ENCODE measurements around the gene TPD52L2.
"Not testable (repeated sequence)": the region's sequence is repeated elsewhere in the genome, so short reads cannot be mapped to it uniquely, and the experiment has no call there.

Gene TPD52L2

DNA sequence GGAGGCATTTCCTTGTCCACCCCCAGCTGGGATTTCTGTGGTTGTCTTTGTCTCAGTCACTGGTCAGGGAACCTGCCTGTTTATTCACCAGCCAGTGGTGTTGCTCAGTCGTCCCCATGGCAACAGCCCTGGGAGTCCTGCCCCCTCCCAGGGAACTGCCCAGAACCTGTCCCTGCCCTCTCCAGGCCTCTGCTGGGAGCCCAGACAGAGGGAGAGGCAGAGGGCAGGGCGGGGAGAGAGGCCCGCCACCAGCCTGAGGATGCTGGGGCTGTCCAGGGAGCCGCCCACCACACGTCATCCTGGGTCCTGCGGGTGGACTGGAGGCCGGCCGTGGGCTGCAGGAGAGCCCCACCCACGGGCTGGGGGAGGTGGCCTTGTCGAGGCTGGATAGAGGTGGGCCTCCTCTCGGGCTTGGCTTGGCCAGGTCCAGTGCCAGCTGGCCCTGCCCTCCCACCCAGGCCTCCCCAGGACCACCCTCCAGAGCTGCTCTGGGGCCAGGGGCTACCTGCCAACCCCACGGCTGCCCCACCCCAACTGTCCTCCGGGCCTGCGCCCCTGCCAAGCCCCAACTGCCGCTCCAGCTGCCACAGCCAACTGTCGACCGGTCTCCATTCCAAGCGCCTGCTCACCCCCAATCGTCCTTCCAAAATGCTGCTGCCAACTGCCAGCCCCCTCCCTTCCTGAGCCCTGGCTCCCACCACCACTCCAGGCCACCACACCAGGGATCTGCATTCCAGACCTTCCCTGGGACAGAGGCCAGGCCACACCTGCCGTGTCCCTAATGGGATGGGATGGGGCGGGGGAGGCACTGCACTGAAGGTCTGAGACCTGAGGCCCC lies 29.8 kb upstream of the TPD52L2 start:
- peak; percentile 69 for DNase-seq (ENCODE audit: low read depth)

- DNase-seq (ENCODE audit: low read depth): no peak
Measured at GRCh38 chr20:63836458-63837344, 28.4 kb upstream of the TPD52L2 start.

DNA sequence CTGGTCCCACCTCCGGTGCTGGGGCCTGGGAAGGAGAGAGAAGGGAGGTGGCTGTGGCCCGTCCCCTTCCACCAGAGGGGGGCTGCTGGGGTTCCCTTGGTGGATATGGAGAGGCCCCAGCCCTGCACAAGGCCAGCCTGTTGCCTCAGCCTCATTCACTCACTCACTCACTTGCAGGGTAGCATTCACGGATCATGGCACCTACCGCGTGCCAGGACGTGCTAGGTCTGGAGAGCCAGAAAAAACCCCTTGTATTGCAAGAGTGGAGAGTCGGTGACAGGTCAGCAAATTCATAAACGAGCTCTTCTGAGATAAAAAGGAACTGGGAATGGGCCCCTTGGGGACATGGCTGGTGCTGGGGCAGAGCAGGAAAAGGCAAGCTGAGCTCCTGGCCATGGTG lies 27.6 kb upstream of the TPD52L2 start:
- no peak for DNase-seq (ENCODE audit: low read depth)

GRCh38 chr20:63839620-63840019 lies 25.4 kb upstream of the TPD52L2 start:
- DNase-seq (ENCODE audit: low read depth): no peak

DNA sequence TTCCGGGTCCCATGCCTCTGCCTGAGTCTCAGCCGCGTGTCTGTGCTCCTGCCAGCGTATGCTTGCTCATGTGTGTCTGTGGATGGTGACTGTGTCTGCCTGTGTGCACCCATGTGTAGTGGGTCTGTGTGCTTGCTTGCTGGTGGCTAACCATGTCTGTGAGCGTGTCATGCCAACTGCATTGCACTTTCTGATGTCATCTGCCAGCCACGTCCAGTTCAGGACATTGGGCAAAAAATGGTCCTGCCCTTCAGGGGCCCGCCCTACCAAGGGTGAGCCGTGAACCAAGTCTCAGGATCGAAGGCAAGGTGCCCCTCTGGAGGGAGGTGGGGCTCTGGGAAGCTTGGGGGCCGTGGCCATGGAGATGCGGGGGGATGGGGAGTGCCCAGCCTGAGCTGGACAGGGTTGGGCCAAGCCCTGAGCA lies 24.7 kb upstream of the TPD52L2 start:
- no peak for DNase-seq (ENCODE audit: low read depth)

- no peak for DNase-seq (ENCODE audit: low read depth)
Measured at GRCh38 chr20:63842258-63842657, 22.8 kb upstream of the TPD52L2 start.

- DNase-seq (ENCODE audit: low read depth): no peak
Measured at GRCh38 chr20:63843222-63843621, 21.8 kb upstream of the TPD52L2 start.

GRCh38 chr20:63843778-63844177 lies 21.3 kb upstream of the TPD52L2 start:
- DNase-seq (ENCODE audit: low read depth): no peak

DNA sequence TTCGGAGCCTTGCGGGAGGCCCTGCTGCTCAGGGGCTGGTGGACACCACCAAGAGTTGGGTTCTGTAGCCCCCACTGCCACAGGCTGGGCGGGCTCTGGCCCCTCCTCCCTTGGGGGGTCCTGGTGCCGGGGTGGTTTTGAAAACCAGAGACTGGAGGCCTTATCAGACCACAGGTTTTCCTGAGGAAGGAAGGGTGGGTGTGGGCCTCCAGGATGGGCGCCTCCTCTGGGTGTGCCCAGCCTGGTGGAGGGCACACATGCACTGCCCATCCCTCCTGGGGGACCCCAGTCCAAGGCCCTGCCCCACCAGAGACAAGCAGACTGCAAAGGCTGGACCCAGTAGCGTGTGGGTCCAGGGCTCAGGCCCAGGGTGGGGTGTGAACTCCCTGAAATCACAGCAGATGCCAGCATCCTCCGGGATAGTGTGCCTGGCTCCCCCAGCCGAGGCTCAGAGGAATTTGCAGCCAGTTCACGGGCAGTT lies 20.5 kb upstream of the TPD52L2 start:
- DNase-seq (ENCODE audit: low read depth): no peak

DNA sequence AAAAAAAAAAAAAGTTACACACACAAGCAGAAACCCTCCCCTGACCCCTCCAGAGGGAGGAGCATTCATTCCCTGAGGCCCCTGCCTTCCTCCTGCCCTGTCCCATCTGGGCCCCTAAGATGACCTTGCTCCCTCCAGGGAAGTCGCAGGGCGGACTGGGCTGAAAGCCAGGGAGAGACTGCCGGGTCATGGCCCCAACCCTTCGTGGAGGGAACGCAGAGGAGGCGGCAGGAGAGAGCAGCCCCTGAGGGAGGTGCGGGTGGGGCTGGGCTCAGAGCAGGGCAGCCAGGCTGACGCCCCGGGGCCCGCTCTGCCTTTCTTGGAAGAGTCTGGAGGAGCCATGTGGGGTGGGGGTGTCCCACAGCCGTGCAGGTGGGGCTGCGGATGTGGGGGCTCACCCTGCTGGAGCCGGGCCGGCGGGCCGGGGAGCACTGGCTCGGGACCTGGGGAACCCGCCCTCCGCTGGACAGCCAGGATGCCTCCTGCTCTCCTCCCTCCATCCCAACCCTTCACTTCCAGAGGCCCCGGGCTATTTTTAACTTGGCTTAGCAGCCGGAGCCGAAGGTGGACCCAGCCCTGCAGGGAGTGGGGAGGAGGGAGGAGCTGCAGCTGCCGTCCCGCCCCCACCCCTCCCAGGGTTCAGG lies 18.8 kb upstream of the TPD52L2 start:
- no peak for DNase-seq (ENCODE audit: low read depth)

DNA sequence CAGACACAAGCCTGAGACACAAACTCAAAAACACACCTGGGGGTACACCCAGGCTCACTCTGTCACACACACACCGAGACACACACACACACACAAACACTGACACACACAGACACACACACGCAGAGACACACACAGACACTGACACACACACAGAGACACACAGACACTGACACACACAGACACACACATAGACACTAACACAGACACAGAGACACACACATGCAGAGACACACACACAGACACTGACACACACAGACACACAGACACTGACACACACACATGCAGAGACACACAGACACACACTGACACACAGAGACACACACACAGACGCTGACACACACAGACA lies 18.2 kb upstream of the TPD52L2 start:
- no peak for DNase-seq (ENCODE audit: low read depth)

- DNase-seq (ENCODE audit: low read depth): no peak
Measured at GRCh38 chr20:63847237-63848002, 17.6 kb upstream of the TPD52L2 start.

DNA sequence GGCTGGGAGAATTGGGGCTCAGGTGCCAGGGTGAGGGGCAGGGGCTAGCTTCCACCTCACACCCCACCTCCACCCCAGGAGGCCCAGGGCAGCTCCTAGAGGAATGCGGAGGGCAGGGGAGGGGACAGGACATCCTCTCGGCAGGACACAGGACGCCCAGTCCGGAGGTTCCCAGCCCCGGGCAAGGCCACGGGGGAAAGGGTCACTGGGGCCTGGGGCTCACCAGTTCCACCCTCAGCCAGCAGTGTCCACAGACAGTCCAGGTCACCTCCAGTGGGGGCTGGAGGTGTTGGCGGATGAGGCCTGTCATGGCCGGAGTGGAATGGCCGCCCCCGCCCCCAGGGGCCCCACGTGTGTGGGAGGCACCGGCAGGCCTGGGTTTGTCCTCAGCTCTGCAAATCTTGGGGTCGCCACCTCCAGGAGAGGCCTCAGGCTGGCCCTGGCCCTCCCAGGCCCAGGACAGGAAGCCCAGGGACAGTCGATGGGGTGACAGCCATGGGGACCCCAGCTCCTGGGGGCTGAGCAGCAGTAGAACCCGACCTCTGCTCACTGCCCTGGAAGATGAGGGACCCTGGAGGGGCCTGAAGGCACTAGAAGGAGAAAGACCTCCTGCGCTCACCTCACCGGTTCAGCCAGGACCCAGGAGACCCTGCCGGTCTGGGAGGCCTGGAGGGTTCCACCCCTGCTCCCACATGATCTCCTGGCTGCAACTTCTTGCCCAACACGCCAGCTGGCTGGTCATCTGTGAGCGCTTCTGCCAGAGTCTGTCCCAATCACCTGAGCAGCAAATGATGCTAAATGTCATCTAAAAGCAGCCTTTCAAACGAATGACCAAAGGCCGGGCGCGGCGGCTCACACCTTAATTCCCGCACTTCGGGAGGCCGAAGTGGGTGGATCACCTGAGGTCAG lies 16.8 kb upstream of the TPD52L2 start:
- no peak for DNase-seq (ENCODE audit: low read depth)

DNA sequence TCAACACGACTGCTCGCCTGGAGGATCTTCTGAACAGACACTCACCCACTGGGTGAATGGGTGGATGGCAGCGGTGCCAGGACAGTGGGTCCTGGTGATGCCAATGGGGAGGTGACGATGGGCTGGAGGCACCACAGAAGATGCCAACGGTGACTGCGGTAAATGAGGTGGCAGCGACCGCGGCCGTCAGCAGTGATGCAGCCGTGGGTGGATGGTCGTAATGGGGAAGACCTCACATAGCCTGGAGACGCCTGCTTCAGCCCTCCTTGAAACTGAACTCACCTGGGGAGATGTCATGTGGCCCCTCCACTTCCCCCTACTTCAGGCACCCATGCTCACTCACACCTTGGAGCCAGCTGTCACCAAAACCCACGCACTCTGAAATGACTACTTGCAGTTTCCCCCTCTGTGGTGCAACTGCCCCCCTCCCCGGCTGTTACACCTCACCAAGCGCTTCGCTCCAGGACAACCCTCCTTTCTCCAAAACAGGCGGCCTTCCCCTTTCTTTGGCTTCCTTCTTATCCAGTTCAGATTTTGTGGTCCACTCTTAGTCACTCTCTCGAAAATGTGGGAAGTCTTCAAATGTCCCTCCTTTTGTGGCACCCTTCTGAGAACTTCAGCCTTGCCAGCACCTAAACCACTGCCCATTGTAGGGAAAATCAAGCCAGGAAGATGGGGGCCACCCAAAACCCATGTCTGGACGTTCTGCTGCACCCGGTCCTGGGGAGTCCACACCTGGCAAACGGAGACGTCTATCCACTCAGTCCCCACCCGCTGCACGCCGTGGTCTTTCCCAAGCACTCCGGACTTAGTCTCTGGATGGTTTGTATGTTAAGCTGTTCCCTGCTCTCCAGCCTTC lies 14.2 kb upstream of the TPD52L2 start:
- no peak for DNase-seq (ENCODE audit: low read depth)

DNA sequence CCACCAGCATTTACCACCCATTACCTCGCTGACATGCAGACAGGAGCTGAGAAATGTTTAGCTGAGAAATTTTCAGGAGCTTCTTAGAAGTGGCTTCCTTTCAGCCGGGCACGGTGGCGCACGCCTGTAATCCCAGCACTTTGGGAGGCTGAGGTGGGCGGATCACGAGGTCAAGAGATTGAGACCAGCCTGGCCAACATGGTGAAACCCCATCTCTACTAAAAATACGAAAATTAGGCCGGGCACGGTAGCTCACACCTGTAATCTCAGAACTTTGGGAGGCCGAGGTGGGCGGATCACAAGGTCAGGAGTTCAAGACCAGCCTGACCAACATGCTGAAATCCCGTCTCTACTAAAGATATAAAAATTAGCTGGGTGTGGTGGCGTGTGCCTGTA lies 13.5 kb upstream of the TPD52L2 start:
- not testable (repeated sequence) for DNase-seq (ENCODE audit: low read depth)

- not testable (repeated sequence) for DNase-seq (ENCODE audit: low read depth)
Measured at GRCh38 chr20:63853733-63854068, 11.4 kb upstream of the TPD52L2 start.

GRCh38 chr20:63854069-63854765 lies 10.9 kb upstream of the TPD52L2 start:
- DNase-seq (ENCODE audit: low read depth): no peak

DNA sequence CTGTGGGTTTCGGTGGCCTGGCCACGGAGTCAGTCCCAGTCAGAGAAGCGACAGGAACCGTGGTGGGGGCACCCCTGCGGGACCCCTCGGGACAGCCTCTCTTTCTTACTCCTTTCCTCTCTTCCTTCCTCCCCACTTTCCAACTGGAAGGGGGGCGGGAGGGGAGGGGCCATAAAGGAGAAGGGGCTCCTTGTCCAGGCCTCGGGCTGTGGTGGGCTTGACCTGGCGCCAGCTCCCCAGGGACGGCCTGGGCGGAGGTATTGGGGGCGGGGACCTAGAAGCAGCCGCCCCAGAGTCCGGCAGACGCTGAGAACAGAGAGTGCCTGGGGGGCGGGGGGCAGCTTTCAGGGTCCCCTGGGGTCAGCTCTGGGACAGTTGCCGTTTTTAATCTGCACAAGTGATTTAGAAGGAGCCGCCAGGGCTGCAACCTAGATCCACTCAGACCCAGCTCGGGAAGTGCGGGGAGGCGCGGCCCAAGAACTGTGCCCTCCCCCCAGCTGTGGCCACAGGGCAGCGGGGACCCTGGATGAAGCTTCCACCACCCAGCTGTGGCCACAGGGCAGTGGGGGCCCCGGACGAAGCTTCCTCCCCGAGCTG lies 10.2 kb upstream of the TPD52L2 start:
- no peak for DNase-seq (ENCODE audit: low read depth)

Measured in HS-5 (cell line).